H1 (cell line): ENCODE data around the gene C14orf119. TPM values are rescaled to one million over a fixed set of nuclear protein-coding genes. Genes with fewer than 3 reads are reported as not detected.

Experiments used
- CTCF ChIA-PET: fragments of 300-600 bp; sonication (Branson Sonifier 250); formaldehyde crosslinking; loops from one replicate; lab custom pipeline; 2021; ENCODE audit not compliant: partially characterized antibody; lab: Charles Lee
- POLR2A ChIA-PET: fragments of 300-600 bp; sonication (Branson Sonifier 250); formaldehyde crosslinking; loops from one replicate; lab custom pipeline; 2021; ENCODE audit warnings: inconsistent platforms; ENCODE audit not compliant: partially characterized antibody; lab: Charles Lee
- DNase-seq, 2 experiments: peaks; one replicate each; pipeline versions ENCODE4 v3.0.0 to v3.0.0-alpha.2; 2010 to 2022; ENCODE audit warnings: low spot score in 2 of 2, low read depth in 1 of 2, mixed read lengths in 1 of 2
- FAIRE-seq: peaks from 2 replicates; lab custom pipeline; 2011; peaks lifted over from hg19 to GRCh38; lab: Jason Lieb, UNC
- H2AFZ ChIP-seq: 2 replicates; pipeline ENCODE4 v1.8.1; 2012; ENCODE audit warnings: low read length, inconsistent platforms
- H2AK5ac ChIP-seq: 2 replicates; pipeline ENCODE4 v1.6.1; 2013; ENCODE audit warnings: low read depth, low read length
- H2BK120ac ChIP-seq: replicated peaks from 2 replicates; pipeline ENCODE3; 2013; ENCODE audit warnings: low read depth, low read length, inconsistent platforms
- H2BK12ac ChIP-seq: 2 replicates; pipeline ENCODE4 v1.6.1; 2013; ENCODE audit warnings: low read depth, low read length
- H2BK15ac ChIP-seq: 2 replicates; pipeline ENCODE4 v1.6.1; 2013; ENCODE audit warnings: low read length
- H2BK20ac ChIP-seq: 2 replicates; pipeline ENCODE4 v1.6.1; 2013; ENCODE audit warnings: low read length
- H2BK5ac ChIP-seq: 2 replicates; pipeline ENCODE4 v1.6.1; 2013; ENCODE audit warnings: low read depth, low read length
- H3K14ac ChIP-seq: 2 replicates; pipeline ENCODE4 v1.6.1; 2013; ENCODE audit warnings: inconsistent platforms; ENCODE audit not compliant: insufficient read length
- H3K18ac ChIP-seq: 2 replicates; pipeline ENCODE4 v1.6.1; 2013; ENCODE audit warnings: low read length; ENCODE audit errors: extremely low read depth
- H3K23ac ChIP-seq: 2 replicates; pipeline ENCODE4 v1.6.1; 2013; ENCODE audit warnings: inconsistent platforms; ENCODE audit not compliant: insufficient read length
- H3K23me2 ChIP-seq: 2 replicates; pipeline ENCODE4 v1.6.1; 2013; ENCODE audit warnings: low read depth, low read length
- H3K27ac ChIP-seq: 2 replicates; pipeline ENCODE4 v1.6.1; 2011; ENCODE audit warnings: low read depth, low read length, inconsistent platforms
- H3K27me3 ChIP-seq, 4 experiments: replicated peaks in 1 of 4; 1 replicate in 1 of 4; 2 replicates in 3 of 4; pipeline versions ENCODE4 v1.6.1 to v1.8.1; 2011 to 2013; ENCODE audit warnings: low read length in 3 of 4, mild to moderate bottlenecking in 3 of 4, inconsistent platforms in 2 of 4, mixed read lengths in 2 of 4, moderate library complexity in 1 of 4; ENCODE audit not compliant: control insufficient read depth in 3 of 4, insufficient read depth in 3 of 4; ENCODE audit errors: extremely low read depth in 1 of 4
- H3K36me3 ChIP-seq, 4 experiments: 2 replicates each; pipeline versions ENCODE4 v1.6.1 to v1.8.1; 2011 to 2013; ENCODE audit warnings: mild to moderate bottlenecking in 4 of 4, low read length in 3 of 4, moderate library complexity in 2 of 4, control low read depth in 1 of 4, inconsistent platforms in 1 of 4; ENCODE audit not compliant: insufficient read depth in 4 of 4, control insufficient read depth in 2 of 4
- H3K4ac ChIP-seq: replicated peaks from 2 replicates; pipeline ENCODE3; 2013; ENCODE audit warnings: low read length, low read depth, mixed read lengths, inconsistent platforms; ENCODE audit not compliant: insufficient read length
- H3K4me1 ChIP-seq, 4 experiments: replicated peaks in 1 of 4; 1 replicate in 1 of 4; 2 replicates in 3 of 4; pipeline versions ENCODE4 v1.6.1 to v1.8.1; 2011 to 2013; ENCODE audit warnings: low read length in 3 of 4, inconsistent platforms in 2 of 4, mixed read lengths in 1 of 4; ENCODE audit not compliant: insufficient read depth in 4 of 4, control insufficient read depth in 3 of 4
- H3K4me2 ChIP-seq, 2 experiments: 2 replicates each; pipeline versions ENCODE4 v1.6.1 to v1.8.1; 2011 to 2013; ENCODE audit warnings: low read depth in 2 of 2, low read length in 2 of 2, control low read depth in 1 of 2, inconsistent platforms in 1 of 2, mild to moderate bottlenecking in 1 of 2; ENCODE audit not compliant: insufficient read depth in 1 of 2
- H3K4me3 ChIP-seq, 4 experiments: fragments of 200-600, 300-600 bp in 1 of 4; sonication (generic), shearing (Covaris generic), sonication (Bioruptor Twin) in 1 of 4; 2 replicates each; pipeline versions ENCODE4 v1.5.1 to v1.8.1; 2011 to 2016; ENCODE audit warnings: low read length in 4 of 4, low read depth in 3 of 4, control low read depth in 2 of 4, inconsistent platforms in 2 of 4, mild to moderate bottlenecking in 2 of 4, mixed read lengths in 1 of 4, moderate library complexity in 1 of 4; ENCODE audit not compliant: insufficient read depth in 2 of 4; ENCODE audit errors: extremely low read depth in 1 of 4
- H3K56ac ChIP-seq: replicated peaks from 2 replicates; pipeline ENCODE3; 2013; ENCODE audit warnings: low read depth, mild to moderate bottlenecking, mixed read lengths, low read length, inconsistent platforms; ENCODE audit not compliant: insufficient read length
- H3K79me1 ChIP-seq: 2 replicates; pipeline ENCODE4 v1.6.1; 2013; ENCODE audit warnings: low read depth, low read length, control low read depth
- H3K79me2 ChIP-seq, 2 experiments: 2 replicates each; pipeline versions ENCODE4 v1.6.1 to v1.8.1; 2012 to 2013; ENCODE audit warnings: low read length in 2 of 2, mild to moderate bottlenecking in 2 of 2, inconsistent platforms in 1 of 2; ENCODE audit not compliant: insufficient read depth in 2 of 2, control insufficient read depth in 1 of 2
- H3K9ac ChIP-seq, 4 experiments: replicated peaks in 1 of 4; 1 replicate in 1 of 4; 2 replicates in 3 of 4; pipeline versions ENCODE4 v1.6.1 to v1.8.1; 2011 to 2013; ENCODE audit warnings: low read depth in 3 of 4, low read length in 3 of 4, control low read depth in 2 of 4, mild to moderate bottlenecking in 2 of 4, moderate library complexity in 2 of 4, inconsistent platforms in 1 of 4; ENCODE audit errors: extremely low read depth in 1 of 4
- H3K9me3 ChIP-seq, 2 experiments: 2 replicates each; pipeline versions ENCODE4 v1.6.1 to v1.8.1; 2012 to 2013; ENCODE audit warnings: mild to moderate bottlenecking in 2 of 2, moderate library complexity in 2 of 2, control low read depth in 1 of 2, inconsistent platforms in 1 of 2, low read depth in 1 of 2, low read length in 1 of 2, mixed read lengths in 1 of 2; ENCODE audit not compliant: insufficient read depth in 2 of 2
- H4K20me1 ChIP-seq, 2 experiments: replicated peaks in 1 of 2; 2 replicates each; pipeline versions ENCODE3 to v1.8.1; 2011 to 2013; ENCODE audit warnings: inconsistent platforms in 2 of 2, low read length in 2 of 2, mild to moderate bottlenecking in 1 of 2; ENCODE audit not compliant: insufficient read depth in 2 of 2, control insufficient read depth in 1 of 2
- H4K5ac ChIP-seq: 2 replicates; pipeline ENCODE4 v1.6.1; 2013; ENCODE audit warnings: low read length, low read depth, mixed read lengths, inconsistent platforms; ENCODE audit not compliant: insufficient read length
- H4K8ac ChIP-seq: 2 replicates; pipeline ENCODE4 v1.8.0; 2013; ENCODE audit warnings: mild to moderate bottlenecking, moderate library complexity, low read length, inconsistent platforms; ENCODE audit not compliant: insufficient read depth; ENCODE audit errors: extremely low read depth
- H4K91ac ChIP-seq: replicated peaks from 2 replicates; pipeline ENCODE3; 2013; ENCODE audit warnings: low read length, mixed read lengths, inconsistent platforms; ENCODE audit not compliant: insufficient read length
- CEBPB ChIP-seq: IDR thresholded peaks from 2 replicates; pipeline ENCODE4 v1.6.1; 2012; ENCODE audit warnings: low read depth, low read length
- CHD1 ChIP-seq: IDR thresholded peaks from 2 replicates; pipeline ENCODE4 v1.6.1; 2012; ENCODE audit warnings: low read depth, low read length, improper control_type of control experiment
- CTBP2 ChIP-seq: IDR thresholded peaks from 2 replicates; pipeline ENCODE4 v1.7.0; 2011; ENCODE audit warnings: borderline replicate concordance, mild to moderate bottlenecking, moderate library complexity, mixed read lengths, low read length; ENCODE audit not compliant: insufficient read depth, insufficient read length
- GTF2F1 ChIP-seq: IDR thresholded peaks from 2 replicates; pipeline ENCODE4 v1.6.1; 2012; ENCODE audit warnings: low read depth, low read length, improper control_type of control experiment, borderline replicate concordance
- JUN ChIP-seq: IDR thresholded peaks from 2 replicates; pipeline ENCODE4 v1.6.1; 2011; ENCODE audit warnings: low read depth, mild to moderate bottlenecking, improper control_type of control experiment, low read length
- POLR2A ChIP-seq, 2 experiments: IDR thresholded peaks; 1 replicate in 1 of 2; 2 replicates in 1 of 2; pipeline ENCODE4 v1.6.1; 2011; ENCODE audit warnings: low read depth in 2 of 2, low read length in 2 of 2, mild to moderate bottlenecking in 2 of 2; ENCODE audit errors: control extremely low read depth in 1 of 2
- RBBP5 ChIP-seq: IDR thresholded peaks from 2 replicates; pipeline ENCODE4 v1.7.1; 2012; ENCODE audit warnings: low read depth, mild to moderate bottlenecking, inconsistent platforms, low read length, moderate library complexity, borderline replicate concordance
- RFX5 ChIP-seq: IDR thresholded peaks from 2 replicates; pipeline ENCODE4 v1.6.1; 2011; ENCODE audit warnings: low read depth, low read length, improper control_type of control experiment, borderline replicate concordance
- RXRA ChIP-seq: IDR thresholded peaks from 2 replicates; pipeline ENCODE4 v1.6.1; 2011; ENCODE audit warnings: low read depth, mild to moderate bottlenecking, low read length, moderate library complexity; ENCODE audit not compliant: insufficient read depth
- SIX5 ChIP-seq: IDR thresholded peaks from 2 replicates; pipeline ENCODE4 v1.6.1; 2011; ENCODE audit warnings: mild to moderate bottlenecking, low read depth, low read length
- SP1 ChIP-seq: IDR thresholded peaks from 2 replicates; pipeline ENCODE4 v1.6.1; 2011; ENCODE audit warnings: low read depth, low read length
- WGBS, 2 experiments: shearing (Covaris generic) in 1 of 2; methylation state at CpG; one replicate each; pipeline versions ENCODE4 v1.1.6 to v1.1.7; 2013 to 2015; ENCODE audit warnings: low lambda C conversion rate in 2 of 2, mixed read lengths in 2 of 2, inconsistent platforms in 1 of 2, low coverage in 1 of 2, missing lambda C conversion rate in 1 of 2; ENCODE audit not compliant: insufficient replicate concordance in 2 of 2, insufficient coverage in 1 of 2, insufficient read length in 1 of 2; ENCODE audit errors: extremely low coverage in 1 of 2, missing lambda C conversion rate in 1 of 2; 5-methylcytosine and 5-hydroxymethylcytosine counted together
- polyA plus RNA-seq, 7 experiments: library from polyadenylated mRNA; depleted of rRNA in 3 of 7; stranded (reverse) in 5 of 7; unstranded in 2 of 7; fragments of >200 nt in 5 of 7; fragments of 200-250 nt in 2 of 7; gene quantifications; 1 replicate in 5 of 7; 2 replicates in 1 of 7; 4 replicates in 1 of 7; pipeline versions ENCODE4 v1.2.1 to v1.2.3, GENCODE V29; 2011 to 2013; ENCODE audit warnings: missing spikeins in 2 of 7, mixed read lengths in 2 of 7
- total RNA-seq: library from RNA; stranded (reverse); fragmentation: NEBNext Ultra II Directional; extraction: Animal tissue kit (Norgen Biotek cat#: 25700); gene quantifications from 2 replicates; pipeline ENCODE4 v1.2.1, GENCODE V29; 2021
- TF ChIP-seq, protein P1 (sequence below): IDR thresholded peaks from 2 replicates; pipeline ENCODE4 v1.6.1; 2011; ENCODE audit warnings: low read length, improper control_type of control experiment

The C14orf119 gene
- total and polyA plus RNA-seq, 2 of the 8 experiments (the other 6 are each of a cell fraction or from before 2014, with no cell fraction given): 78.1 to 94.0 TPM

DNA sequence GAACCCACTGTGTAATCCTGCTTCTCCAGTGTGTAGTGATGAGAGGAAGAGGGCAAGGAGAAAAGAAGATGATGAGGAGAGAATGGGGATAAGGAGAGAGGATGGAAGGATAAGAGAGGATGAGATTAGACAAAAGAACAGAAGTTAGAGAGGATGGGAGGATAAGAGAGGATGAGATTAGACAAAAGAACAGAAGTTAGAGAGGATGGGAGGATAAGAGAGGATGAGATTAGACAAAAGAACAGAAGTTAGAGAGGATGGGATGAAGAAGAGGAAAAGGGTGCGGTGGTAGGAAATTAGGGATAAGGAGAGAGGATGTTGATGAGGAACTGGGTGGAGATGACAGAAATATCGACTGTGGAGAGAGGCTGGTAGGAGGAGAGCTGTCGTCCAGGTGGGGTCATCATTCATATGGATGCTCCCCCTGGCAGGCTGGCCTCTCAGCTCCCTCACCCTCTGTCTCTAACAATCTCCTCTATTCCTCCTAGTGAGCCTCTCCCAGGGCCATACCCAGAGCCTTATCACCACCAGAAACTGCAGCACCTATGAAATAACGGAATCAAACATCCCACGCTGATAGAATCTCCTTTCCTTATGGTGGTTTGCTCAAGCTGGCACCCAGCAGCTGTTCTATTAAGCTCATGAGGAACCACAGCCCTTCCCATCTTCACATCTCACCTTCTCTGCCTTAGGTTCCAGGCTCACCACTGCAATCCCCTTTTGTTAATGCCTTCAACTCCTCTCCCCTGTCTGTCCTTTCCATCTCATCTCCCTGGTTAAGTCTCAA is 15.5 kb downstream of the C14orf119 start:
- Histone ChIP-seq H3K79me2 (no peaks in the 10 kb centered on the region), H3K27me3 (peaks cover 0 to 3% (median 0%) of the 10 kb centered on the region in 4 experiments; a peak in 2 of 7 replicates)
- TF ChIP-seq CTBP2 (no peak), POLR2A (IDR thresholded peaks at IDR 0.05; ENCODE audit: control extremely low read depth in 1 of 2, low read depth in 2 of 2, low read length in 2 of 2) (no peak), SIX5 (no peak), CHD1 (no peak), RXRA (no peak), CEBPB (no peak), GTF2F1 (no peak), JUN (no peak), SP1 (no peak), RFX5 (no peak), RBBP5 (no peak)
- TF ChIP-seq, protein P1, sequence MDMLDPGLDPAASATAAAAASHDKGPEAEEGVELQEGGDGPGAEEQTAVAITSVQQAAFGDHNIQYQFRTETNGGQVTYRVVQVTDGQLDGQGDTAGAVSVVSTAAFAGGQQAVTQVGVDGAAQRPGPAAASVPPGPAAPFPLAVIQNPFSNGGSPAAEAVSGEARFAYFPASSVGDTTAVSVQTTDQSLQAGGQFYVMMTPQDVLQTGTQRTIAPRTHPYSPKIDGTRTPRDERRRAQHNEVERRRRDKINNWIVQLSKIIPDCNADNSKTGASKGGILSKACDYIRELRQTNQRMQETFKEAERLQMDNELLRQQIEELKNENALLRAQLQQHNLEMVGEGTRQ: no peak

More for the DNA sequence above, 15.5 kb downstream of the C14orf119 start:
- Histone ChIP-seq H3K4me2 (no peak overlapping the region), H2BK5ac (no peak overlapping the region), H3K23me2 (no peaks in the 10 kb centered on the region; the same call in 1 of the 2 replicates), H3K36me3 (no peaks in the 10 kb centered on the region), H3K18ac (no peak overlapping the region), H4K20me1 (no peaks in the 10 kb centered on the region), H3K4me3 (no peak overlapping the region), H4K5ac (no peak overlapping the region), H2BK120ac (no peak overlapping the region), H2BK15ac (no peak overlapping the region), H3K27ac (no peak overlapping the region), H3K4me1 (peaks cover 4 to 18% (median 9%) of the 10 kb centered on the region in 4 experiments), H2AFZ (no peak overlapping the region), H4K91ac (no peak overlapping the region), H2BK20ac (no peak overlapping the region), H2BK12ac (no peak overlapping the region), H3K79me1 (no peaks in the 10 kb centered on the region), H3K14ac (no peak overlapping the region), H3K23ac (no peak overlapping the region), H3K4ac (no peak overlapping the region), H2AK5ac (no peak overlapping the region), H4K8ac (no peak overlapping the region), H3K9ac (no peak overlapping the region; a peak in 1 of 7 replicates), H3K56ac (no peak overlapping the region), H3K9me3 (peaks cover 3 to 4% of the 10 kb centered on the region in 2 experiments; a peak in 2 of 4 replicates)
- 87 to 100% methylated on average over 2 to 5 of the region's 5 CpGs for WGBS, 2 experiments
- POLR2A ChIA-PET: interaction anchor here (1.1 to 3.1 kb wide), 3 partner anchors 9 to 39 kb away, joined by 3 to 13 read pairs (median 10); partner anchors contain the start of genes ACIN1 and C14orf119
- DNase-seq (no peak), FAIRE-seq (no peak)
- CTCF ChIA-PET: interaction anchor here (0.6 to 3.7 kb wide), 9 partner anchors 9 to 91 kb away, joined by 3 to 22 read pairs (median 12); partner anchors contain the start of genes ACIN1, C14orf119 and CEBPE
